HepG2 (cell line): ENCODE measurements around the gene FBXW12. TPM values are rescaled to one million over a fixed set of nuclear protein-coding genes. Genes with fewer than 3 reads are reported as not detected.
A peak's percentile ranks its signal among the peaks of the same experiment; 100 is the strongest.

Experiments
- ATF1 ChIP-seq: IDR thresholded peaks from 2 replicates; pipeline ENCODE4 v1.6.1; 2016; ENCODE audit warnings: mild to moderate bottlenecking, control low read depth
- CAMTA2 ChIP-seq: sonication (generic); formaldehyde crosslinking; IDR thresholded peaks from 2 replicates; pipeline ENCODE4 v1.4.0; 2020; ENCODE audit warnings: mild to moderate bottlenecking, missing genetic modification reagents, borderline replicate concordance
- CBX2 ChIP-seq, 2 experiments: fragments of 200-600 bp in 1 of 2; sonication (generic); formaldehyde crosslinking in 1 of 2; IDR thresholded peaks; 2 replicates each; pipeline versions ENCODE4 v1.7.0 to v1.8.1; 2018 to 2022; ENCODE audit warnings: low read depth in 2 of 2, low read length in 1 of 2, mild to moderate bottlenecking in 1 of 2, missing genetic modification reagents in 1 of 2
- CC2D1A ChIP-seq: sonication (generic); formaldehyde crosslinking; IDR thresholded peaks from 2 replicates; pipeline ENCODE4 v1.8.1; 2023; ENCODE audit warnings: mild to moderate bottlenecking, missing genetic modification reagents
- ERF ChIP-seq: IDR thresholded peaks from 2 replicates; pipeline ENCODE4 v1.6.1; 2018; ENCODE audit warnings: missing biosample characterization, missing genetic modification reagents
- HNRNPLL ChIP-seq: fragments of 200-400 bp; formaldehyde crosslinking; IDR thresholded peaks from 2 replicates; pipeline ENCODE4 v1.6.1; 2017; ENCODE audit warnings: mild to moderate bottlenecking, low read depth, low read length; ENCODE audit not compliant: poor library complexity, severe bottlenecking
- JUNB ChIP-seq: sonication (generic); formaldehyde crosslinking; IDR thresholded peaks from 2 replicates; pipeline ENCODE4 v1.8.0; 2022; ENCODE audit warnings: missing genetic modification reagents, mild to moderate bottlenecking, borderline replicate concordance
- MAFK ChIP-seq, 2 experiments: IDR thresholded peaks in 1 of 2; conservative IDR thresholded peaks in 1 of 2; 2 replicates each; pipeline ENCODE4 v1.6.1; 2011; ENCODE audit warnings: improper control_type of control experiment in 2 of 2, low read length in 2 of 2
- SMAD3 ChIP-seq: sonication (generic); formaldehyde crosslinking; IDR thresholded peaks from 2 replicates; pipeline ENCODE4 v1.4.0; 2020; ENCODE audit warnings: missing genetic modification reagents
- YEATS4 ChIP-seq: sonication (generic); formaldehyde crosslinking; IDR thresholded peaks from 2 replicates; pipeline ENCODE4 v1.4.0; 2020; ENCODE audit warnings: missing genetic modification reagents, borderline replicate concordance
- ZNF317 ChIP-seq: sonication (generic); formaldehyde crosslinking; IDR thresholded peaks from 2 replicates; pipeline ENCODE4 v1.5.0; 2020; ENCODE audit warnings: mild to moderate bottlenecking, missing genetic modification reagents
- ZNF337 ChIP-seq: sonication (generic); formaldehyde crosslinking; IDR thresholded peaks from 2 replicates; pipeline ENCODE4 v1.5.1; 2020; ENCODE audit warnings: missing genetic modification reagents, low read depth, mild to moderate bottlenecking, borderline replicate concordance
- ZNF558 ChIP-seq: sonication (generic); formaldehyde crosslinking; IDR thresholded peaks from 2 replicates; pipeline ENCODE4 v1.9.0; 2022; ENCODE audit warnings: mild to moderate bottlenecking, missing genetic modification reagents, borderline replicate concordance
- ZNF567 ChIP-seq: sonication (generic); formaldehyde crosslinking; IDR thresholded peaks from 2 replicates; pipeline ENCODE4 v1.8.1; 2023; ENCODE audit warnings: mild to moderate bottlenecking, missing genetic modification reagents, borderline replicate concordance
- polyA plus RNA-seq, 8 experiments: library from polyadenylated mRNA; depleted of rRNA in 3 of 8; stranded (reverse) in 7 of 8; unstranded in 1 of 8; fragments of >200 nt; fragmentation: Illumina TruSeq in 4 of 8; extraction: Trizol in 4 of 8; gene quantifications; 2 replicates each; pipeline versions ENCODE4 v1.2.1 to v1.2.3, GENCODE V29; 2011 to 2016; ENCODE audit warnings: low read depth in 4 of 8, missing spikeins in 1 of 8, mixed read lengths in 1 of 8; ENCODE audit not compliant: insufficient read depth in 1 of 8
- total RNA-seq, 5 experiments: library from RNA; depleted of rRNA; stranded (reverse); fragments of >200 nt; fragmentation: Illumina TruSeq; extraction: Trizol; gene quantifications; 2 replicates each; pipeline ENCODE4 v1.2.3, GENCODE V29; 2016; ENCODE audit warnings: low read depth in 1 of 5
- TF ChIP-seq, protein P1 (sequence below): IDR thresholded peaks from 2 replicates; pipeline ENCODE4 v1.6.1; 2016; ENCODE audit warnings: low read depth, borderline replicate concordance
- TF ChIP-seq, protein P2 (sequence below): sonication (generic); formaldehyde crosslinking; IDR thresholded peaks from 2 replicates; pipeline ENCODE4 v1.9.0; 2022; ENCODE audit warnings: low read depth, missing genetic modification reagents
- TF ChIP-seq, protein P3 (sequence below), 2 experiments: IDR thresholded peaks; 2 replicates each; pipeline ENCODE4 v1.6.1; 2011 to 2012; ENCODE audit warnings: low read length in 2 of 2, borderline replicate concordance in 1 of 2, low read depth in 1 of 2, mild to moderate bottlenecking in 1 of 2, moderate library complexity in 1 of 2
- TF ChIP-seq, protein P4 (sequence below): sonication (generic); formaldehyde crosslinking; IDR thresholded peaks from 2 replicates; pipeline ENCODE4 v1.5.0; 2020; ENCODE audit warnings: mild to moderate bottlenecking, missing genetic modification reagents, borderline replicate concordance

Gene FBXW12
- total and polyA plus RNA-seq, 2 of the 13 experiments (the other 11 are each of a cell fraction or from before 2014, with no cell fraction given) = not detected

DNA sequence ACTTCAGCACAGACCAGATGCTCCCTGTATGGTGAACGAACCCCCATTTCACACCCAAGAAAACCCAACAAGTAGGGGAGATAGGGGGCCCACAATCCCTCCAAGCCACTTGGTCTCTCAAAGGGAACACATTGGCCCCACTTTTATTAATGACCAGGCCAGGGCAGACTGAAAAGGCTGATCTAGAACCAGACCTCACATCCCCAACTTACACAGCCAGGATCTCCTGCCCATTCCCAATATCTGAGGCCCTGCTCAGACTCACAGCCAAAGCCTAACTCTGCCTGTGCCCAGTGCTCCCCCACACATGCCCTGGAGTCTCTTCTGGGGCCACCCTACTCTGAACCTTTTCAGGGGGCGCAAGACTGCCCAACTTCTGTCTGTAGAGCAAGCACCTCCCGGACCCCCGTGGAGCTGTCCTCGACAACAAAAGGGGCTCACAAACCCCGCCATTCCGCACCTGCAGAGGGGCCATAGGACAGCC lies 56.1 kb downstream of the FBXW12 start (continued):
- no peak for TF ChIP-seq CBX2 (IDR thresholded peaks at IDR 0.05; ENCODE audit: low read depth, low read length)
- no peak for TF ChIP-seq CBX2 (CRISPR knock-in tag; IDR thresholded peaks at IDR 0.05; ENCODE audit: low read depth)
- no peak for TF ChIP-seq ZNF567
- no peak; the same call in 1 of the 2 replicates for TF ChIP-seq YEATS4 (CRISPR knock-in tag)
- no peak; the same call in 1 of the 2 replicates for TF ChIP-seq ZNF317 (CRISPR knock-in tag)
- no peak for TF ChIP-seq ATF1
- TF ChIP-seq CC2D1A (CRISPR knock-in tag) = no peak
- TF ChIP-seq, protein P1, sequence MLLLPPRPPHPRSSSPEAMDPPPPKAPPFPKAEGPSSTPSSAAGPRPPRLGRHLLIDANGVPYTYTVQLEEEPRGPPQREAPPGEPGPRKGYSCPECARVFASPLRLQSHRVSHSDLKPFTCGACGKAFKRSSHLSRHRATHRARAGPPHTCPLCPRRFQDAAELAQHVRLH (CRISPR knock-in tag) = no peak; the same call in 1 of the 2 replicates
- TF ChIP-seq, protein P2, sequence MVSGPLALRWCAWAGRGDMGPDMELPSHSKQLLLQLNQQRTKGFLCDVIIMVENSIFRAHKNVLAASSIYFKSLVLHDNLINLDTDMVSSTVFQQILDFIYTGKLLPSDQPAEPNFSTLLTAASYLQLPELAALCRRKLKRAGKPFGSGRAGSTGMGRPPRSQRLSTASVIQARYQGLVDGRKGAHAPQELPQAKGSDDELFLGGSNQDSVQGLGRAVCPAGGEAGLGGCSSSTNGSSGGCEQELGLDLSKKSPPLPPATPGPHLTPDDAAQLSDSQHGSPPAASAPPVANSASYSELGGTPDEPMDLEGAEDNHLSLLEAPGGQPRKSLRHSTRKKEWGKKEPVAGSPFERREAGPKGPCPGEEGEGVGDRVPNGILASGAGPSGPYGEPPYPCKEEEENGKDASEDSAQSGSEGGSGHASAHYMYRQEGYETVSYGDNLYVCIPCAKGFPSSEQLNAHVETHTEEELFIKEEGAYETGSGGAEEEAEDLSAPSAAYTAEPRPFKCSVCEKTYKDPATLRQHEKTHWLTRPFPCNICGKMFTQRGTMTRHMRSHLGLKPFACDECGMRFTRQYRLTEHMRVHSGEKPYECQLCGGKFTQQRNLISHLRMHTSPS = no peak
- 0 out of 2 replicates have a peak, but pooled peaks have one; percentile 34 for TF ChIP-seq ZNF337 (CRISPR knock-in tag)
- no peak for TF ChIP-seq ERF
- TF ChIP-seq, protein P3, sequence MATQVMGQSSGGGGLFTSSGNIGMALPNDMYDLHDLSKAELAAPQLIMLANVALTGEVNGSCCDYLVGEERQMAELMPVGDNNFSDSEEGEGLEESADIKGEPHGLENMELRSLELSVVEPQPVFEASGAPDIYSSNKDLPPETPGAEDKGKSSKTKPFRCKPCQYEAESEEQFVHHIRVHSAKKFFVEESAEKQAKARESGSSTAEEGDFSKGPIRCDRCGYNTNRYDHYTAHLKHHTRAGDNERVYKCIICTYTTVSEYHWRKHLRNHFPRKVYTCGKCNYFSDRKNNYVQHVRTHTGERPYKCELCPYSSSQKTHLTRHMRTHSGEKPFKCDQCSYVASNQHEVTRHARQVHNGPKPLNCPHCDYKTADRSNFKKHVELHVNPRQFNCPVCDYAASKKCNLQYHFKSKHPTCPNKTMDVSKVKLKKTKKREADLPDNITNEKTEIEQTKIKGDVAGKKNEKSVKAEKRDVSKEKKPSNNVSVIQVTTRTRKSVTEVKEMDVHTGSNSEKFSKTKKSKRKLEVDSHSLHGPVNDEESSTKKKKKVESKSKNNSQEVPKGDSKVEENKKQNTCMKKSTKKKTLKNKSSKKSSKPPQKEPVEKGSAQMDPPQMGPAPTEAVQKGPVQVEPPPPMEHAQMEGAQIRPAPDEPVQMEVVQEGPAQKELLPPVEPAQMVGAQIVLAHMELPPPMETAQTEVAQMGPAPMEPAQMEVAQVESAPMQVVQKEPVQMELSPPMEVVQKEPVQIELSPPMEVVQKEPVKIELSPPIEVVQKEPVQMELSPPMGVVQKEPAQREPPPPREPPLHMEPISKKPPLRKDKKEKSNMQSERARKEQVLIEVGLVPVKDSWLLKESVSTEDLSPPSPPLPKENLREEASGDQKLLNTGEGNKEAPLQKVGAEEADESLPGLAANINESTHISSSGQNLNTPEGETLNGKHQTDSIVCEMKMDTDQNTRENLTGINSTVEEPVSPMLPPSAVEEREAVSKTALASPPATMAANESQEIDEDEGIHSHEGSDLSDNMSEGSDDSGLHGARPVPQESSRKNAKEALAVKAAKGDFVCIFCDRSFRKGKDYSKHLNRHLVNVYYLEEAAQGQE (IDR thresholded peaks at IDR 0.05; ENCODE audit: borderline replicate concordance in 1 of 2, low read depth in 1 of 2, low read length in 2 of 2) = no peak
- TF ChIP-seq ZNF558 (CRISPR knock-in tag) = 0 out of 2 replicates have a peak, but pooled peaks have one; percentile 19
- no peak for TF ChIP-seq HNRNPLL
- TF ChIP-seq SMAD3 (CRISPR knock-in tag) = no peak
- TF ChIP-seq MAFK (conservative IDR thresholded peaks at IDR 0.05 in 1 of 2, IDR thresholded peaks at IDR 0.05 in 1 of 2; ENCODE audit: low read length in 2 of 2) = no peak
- TF ChIP-seq, protein P4, sequence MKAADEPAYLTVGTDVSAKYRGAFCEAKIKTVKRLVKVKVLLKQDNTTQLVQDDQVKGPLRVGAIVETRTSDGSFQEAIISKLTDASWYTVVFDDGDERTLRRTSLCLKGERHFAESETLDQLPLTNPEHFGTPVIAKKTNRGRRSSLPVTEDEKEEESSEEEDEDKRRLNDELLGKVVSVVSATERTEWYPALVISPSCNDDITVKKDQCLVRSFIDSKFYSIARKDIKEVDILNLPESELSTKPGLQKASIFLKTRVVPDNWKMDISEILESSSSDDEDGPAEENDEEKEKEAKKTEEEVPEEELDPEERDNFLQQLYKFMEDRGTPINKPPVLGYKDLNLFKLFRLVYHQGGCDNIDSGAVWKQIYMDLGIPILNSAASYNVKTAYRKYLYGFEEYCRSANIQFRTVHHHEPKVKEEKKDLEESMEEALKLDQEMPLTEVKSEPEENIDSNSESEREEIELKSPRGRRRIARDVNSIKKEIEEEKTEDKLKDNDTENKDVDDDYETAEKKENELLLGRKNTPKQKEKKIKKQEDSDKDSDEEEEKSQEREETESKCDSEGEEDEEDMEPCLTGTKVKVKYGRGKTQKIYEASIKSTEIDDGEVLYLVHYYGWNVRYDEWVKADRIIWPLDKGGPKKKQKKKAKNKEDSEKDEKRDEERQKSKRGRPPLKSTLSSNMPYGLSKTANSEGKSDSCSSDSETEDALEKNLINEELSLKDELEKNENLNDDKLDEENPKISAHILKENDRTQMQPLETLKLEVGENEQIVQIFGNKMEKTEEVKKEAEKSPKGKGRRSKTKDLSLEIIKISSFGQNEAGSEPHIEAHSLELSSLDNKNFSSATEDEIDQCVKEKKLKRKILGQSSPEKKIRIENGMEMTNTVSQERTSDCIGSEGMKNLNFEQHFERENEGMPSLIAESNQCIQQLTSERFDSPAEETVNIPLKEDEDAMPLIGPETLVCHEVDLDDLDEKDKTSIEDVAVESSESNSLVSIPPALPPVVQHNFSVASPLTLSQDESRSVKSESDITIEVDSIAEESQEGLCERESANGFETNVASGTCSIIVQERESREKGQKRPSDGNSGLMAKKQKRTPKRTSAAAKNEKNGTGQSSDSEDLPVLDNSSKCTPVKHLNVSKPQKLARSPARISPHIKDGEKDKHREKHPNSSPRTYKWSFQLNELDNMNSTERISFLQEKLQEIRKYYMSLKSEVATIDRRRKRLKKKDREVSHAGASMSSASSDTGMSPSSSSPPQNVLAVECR = no peak
- no peak for TF ChIP-seq CAMTA2 (CRISPR knock-in tag)
- no peak for TF ChIP-seq JUNB (CRISPR knock-in tag)
